ENCODE results near the gene HERC2.
"Not testable (repeated sequence)": the region's sequence is repeated elsewhere in the genome, so short reads cannot be mapped to it uniquely, and the experiment has no call there.

The HERC2 gene

GRCh38 chr15:28178727-28179126 is 143.3 kb downstream of the HERC2 start:
- DNase-seq: no peak

GRCh38 chr15:28178290-28178689 is 143.7 kb downstream of the HERC2 start:
- DNase-seq: no peak

GRCh38 chr15:28169366-28169765 is 152.6 kb downstream of the HERC2 start:
- no peak for DNase-seq

GRCh38 chr15:28168405-28169121 is 153.4 kb downstream of the HERC2 start:
- DNase-seq: not testable (repeated sequence)

GRCh38 chr15:28167042-28167441 is 154.9 kb downstream of the HERC2 start:
- no peak for DNase-seq

- DNase-seq: no peak
These were observed 156.2 kb downstream of the HERC2 start for GRCh38 chr15:28165791-28166190.

- DNase-seq: no peak
These were observed 157.1 kb downstream of the HERC2 start for GRCh38 chr15:28164876-28165275.

- DNase-seq: no peak
These were observed 167.7 kb downstream of the HERC2 start for GRCh38 chr15:28154283-28154682.

- DNase-seq: no peak
These were observed 168.4 kb downstream of the HERC2 start for GRCh38 chr15:28153492-28154119.

- DNase-seq: not testable (repeated sequence)
These were observed 169.4 kb downstream of the HERC2 start for GRCh38 chr15:28152538-28152923.

GRCh38 chr15:28151864-28152537 is 170.0 kb downstream of the HERC2 start:
- DNase-seq: not testable (repeated sequence)

GRCh38 chr15:28147801-28148200 is 174.2 kb downstream of the HERC2 start:
- DNase-seq: no peak

GRCh38 chr15:28145419-28145818 is 176.6 kb downstream of the HERC2 start:
- not testable (repeated sequence) for DNase-seq

- no peak for DNase-seq
These were observed 181.9 kb downstream of the HERC2 start for GRCh38 chr15:28140062-28140461.

GRCh38 chr15:28137408-28138039 is 184.5 kb downstream of the HERC2 start:
- DNase-seq: not testable (repeated sequence)

GRCh38 chr15:28136236-28136904 is 185.6 kb downstream of the HERC2 start:
- DNase-seq: not testable (repeated sequence)

GRCh38 chr15:28133281-28133680 is 188.7 kb downstream of the HERC2 start:
- no peak for DNase-seq

GRCh38 chr15:28132524-28133275 is 189.3 kb downstream of the HERC2 start:
- DNase-seq: no peak

GRCh38 chr15:28131946-28132345 is 190.0 kb downstream of the HERC2 start:
- DNase-seq: no peak

- DNase-seq: no peak
These were observed 190.6 kb downstream of the HERC2 start for GRCh38 chr15:28131400-28131799.

- DNase-seq: no peak
These were observed 191.3 kb downstream of the HERC2 start for GRCh38 chr15:28130651-28131050.

- no peak for DNase-seq
These were observed 192.6 kb downstream of the HERC2 start for GRCh38 chr15:28129231-28129848.

Measured in CD4-positive, alpha-beta T cell treated with Interleukin-15 for 1 hour (primary cell).